ENCODE results near the gene SNRNP27. TPM values are rescaled to one million over a fixed set of nuclear protein-coding genes. Genes with fewer than 3 reads are reported as not detected.
A peak's percentile ranks its signal among the peaks of the same experiment; 100 is the strongest.

Gene SNRNP27
- total and polyA plus RNA-seq, 9 of the 15 experiments (the other 6 are each of a cell fraction or from before 2014, with no cell fraction given): 29.2 to 102 (median 65.7) TPM

- TF ChIP-seq, protein P1, sequence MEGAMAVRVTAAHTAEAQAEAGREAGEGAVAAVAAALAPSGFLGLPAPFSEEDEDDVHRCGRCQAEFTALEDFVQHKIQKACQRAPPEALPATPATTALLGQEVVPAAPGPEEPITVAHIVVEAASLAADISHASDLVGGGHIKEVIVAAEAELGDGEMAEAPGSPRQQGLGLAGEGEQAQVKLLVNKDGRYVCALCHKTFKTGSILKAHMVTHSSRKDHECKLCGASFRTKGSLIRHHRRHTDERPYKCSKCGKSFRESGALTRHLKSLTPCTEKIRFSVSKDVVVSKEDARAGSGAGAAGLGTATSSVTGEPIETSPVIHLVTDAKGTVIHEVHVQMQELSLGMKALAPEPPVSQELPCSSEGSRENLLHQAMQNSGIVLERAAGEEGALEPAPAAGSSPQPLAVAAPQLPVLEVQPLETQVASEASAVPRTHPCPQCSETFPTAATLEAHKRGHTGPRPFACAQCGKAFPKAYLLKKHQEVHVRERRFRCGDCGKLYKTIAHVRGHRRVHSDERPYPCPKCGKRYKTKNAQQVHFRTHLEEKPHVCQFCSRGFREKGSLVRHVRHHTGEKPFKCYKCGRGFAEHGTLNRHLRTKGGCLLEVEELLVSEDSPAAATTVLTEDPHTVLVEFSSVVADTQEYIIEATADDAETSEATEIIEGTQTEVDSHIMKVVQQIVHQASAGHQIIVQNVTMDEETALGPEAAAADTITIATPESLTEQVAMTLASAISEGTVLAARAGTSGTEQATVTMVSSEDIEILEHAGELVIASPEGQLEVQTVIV (CRISPR knock-in tag; IDR thresholded peaks at IDR 0.05; ENCODE audit: borderline replicate concordance): no peak
- TF ChIP-seq NFRKB (IDR thresholded peaks at IDR 0.05; ENCODE audit: low read depth) (peak; percentile 72; the same call in 1 of the 2 replicates), KAT8 (IDR thresholded peaks at IDR 0.05; ENCODE audit: low read depth) (no peak), ZNF384 (IDR thresholded peaks at IDR 0.05; ENCODE audit: low read depth, low read length) (0 out of 2 replicates have a peak, but pooled peaks have one; percentile 8), NBN (IDR thresholded peaks at IDR 0.05; ENCODE audit: low read depth) (peak; percentile 92), CCNT2 (IDR thresholded peaks at IDR 0.05; ENCODE audit: borderline replicate concordance, extremely low read depth, insufficient read length, low read depth, low read length) (peak; percentile 67), ZNF41 (CRISPR knock-in tag; conservative IDR thresholded peaks at IDR 0.05) (peak; percentile 42; the same call in 1 of the 2 replicates), ZNF175 (CRISPR knock-in tag; IDR thresholded peaks at IDR 0.05; ENCODE audit: low read depth) (peak; percentile 77), NR2C2 (CRISPR knock-in tag; IDR thresholded peaks at IDR 0.05) (no peak), NR2C2 (tag; IDR thresholded peaks at IDR 0.05) (peak; percentile 78), ZNF609 (CRISPR knock-in tag; IDR thresholded peaks at IDR 0.05; ENCODE audit: borderline replicate concordance) (no peak), ETV6 (IDR thresholded peaks at IDR 0.05; ENCODE audit: borderline replicate concordance in 1 of 2, low read depth in 2 of 2, low read length in 1 of 2) (no peak), ETV6 (CRISPR knock-in tag; IDR thresholded peaks at IDR 0.05; ENCODE audit: borderline replicate concordance) (no peak), ZBTB17 (CRISPR knock-in tag; IDR thresholded peaks at IDR 0.05) (peak; percentile 83), ZNF780A (CRISPR knock-in tag; IDR thresholded peaks at IDR 0.05) (peak; percentile 61; the same call in 1 of the 2 replicates), ZNF695 (CRISPR knock-in tag; IDR thresholded peaks at IDR 0.05) (0 out of 2 replicates have a peak, but pooled peaks have one; percentile 58), TRIM28 (IDR thresholded peaks at IDR 0.05) (no peak)
- TF ChIP-seq, protein P2, sequence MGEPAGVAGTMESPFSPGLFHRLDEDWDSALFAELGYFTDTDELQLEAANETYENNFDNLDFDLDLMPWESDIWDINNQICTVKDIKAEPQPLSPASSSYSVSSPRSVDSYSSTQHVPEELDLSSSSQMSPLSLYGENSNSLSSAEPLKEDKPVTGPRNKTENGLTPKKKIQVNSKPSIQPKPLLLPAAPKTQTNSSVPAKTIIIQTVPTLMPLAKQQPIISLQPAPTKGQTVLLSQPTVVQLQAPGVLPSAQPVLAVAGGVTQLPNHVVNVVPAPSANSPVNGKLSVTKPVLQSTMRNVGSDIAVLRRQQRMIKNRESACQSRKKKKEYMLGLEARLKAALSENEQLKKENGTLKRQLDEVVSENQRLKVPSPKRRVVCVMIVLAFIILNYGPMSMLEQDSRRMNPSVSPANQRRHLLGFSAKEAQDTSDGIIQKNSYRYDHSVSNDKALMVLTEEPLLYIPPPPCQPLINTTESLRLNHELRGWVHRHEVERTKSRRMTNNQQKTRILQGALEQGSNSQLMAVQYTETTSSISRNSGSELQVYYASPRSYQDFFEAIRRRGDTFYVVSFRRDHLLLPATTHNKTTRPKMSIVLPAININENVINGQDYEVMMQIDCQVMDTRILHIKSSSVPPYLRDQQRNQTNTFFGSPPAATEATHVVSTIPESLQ (CRISPR knock-in tag; IDR thresholded peaks at IDR 0.05): 0 out of 2 replicates have a peak, but pooled peaks have one; percentile 91
These were observed 20.6 kb downstream of the SNRNP27 start (continued) for GRCh38 chr2:69914164-69914949.
